HAP-1 (cell line): ENCODE data around the gene TSPOAP1.
A peak's percentile ranks its signal among the peaks of the same experiment; 100 is the strongest.

Experiments
- DNase-seq, 2 experiments: peaks; one replicate each; pipeline ENCODE4 v3.0.0-alpha.2; 2016 to 2020; ENCODE audit warnings: low spot score in 2 of 2
- H3K27me3 ChIP-seq: fragments of 250-450 bp; sonication (Bioruptor Pico); 2 replicates; pipeline ENCODE4 v1.5.1; 2020; ENCODE audit warnings: low read depth, mild to moderate bottlenecking, moderate library complexity
- H3K36me3 ChIP-seq: fragments of 250-450 bp; sonication (Bioruptor Pico); replicated peaks from 2 replicates; pipeline ENCODE4 v1.5.1; 2020; ENCODE audit warnings: mild to moderate bottlenecking
- H3K4me1 ChIP-seq: fragments of 250-450 bp; sonication (Bioruptor Pico); 2 replicates; pipeline ENCODE4 v1.5.1; 2020; ENCODE audit warnings: mild to moderate bottlenecking
- H3K4me3 ChIP-seq: fragments of 250-450 bp; sonication (Bioruptor Pico); 2 replicates; pipeline ENCODE4 v1.5.1; 2020; ENCODE audit warnings: mild to moderate bottlenecking, moderate library complexity
- H3K9me3 ChIP-seq: fragments of 250-450 bp; sonication (Bioruptor Pico); 2 replicates; pipeline ENCODE4 v1.5.1; 2020; ENCODE audit warnings: mild to moderate bottlenecking, moderate library complexity
- in situ Hi-C: fragments of 300-500 bp; cut with MboI; formaldehyde crosslinking; loops from 3 replicates; pipeline ENCODE4 v1.14.3; 2020; ENCODE audit warnings: low sequenced_read_pairs, inconsistent platforms, mixed read lengths

The TSPOAP1 gene

GRCh38 chr17:58332778-58333735 lies 4.5 kb upstream of the TSPOAP1 start:
- DNase-seq = no peak
- Histone ChIP-seq H3K36me3 (no peaks in the 10 kb centered on the region), H3K4me1 (no peaks in the 10 kb centered on the region), H3K4me3 (no peak overlapping the region), H3K27me3 (peaks cover 19% of the 10 kb centered on the region), H3K9me3 (no peaks in the 10 kb centered on the region)
- in situ Hi-C loops = no loop called here

- H3K4me3 ChIP-seq = no peak overlapping the region
- H3K27me3 ChIP-seq = peaks cover 24% of the 10 kb centered on the region
- H3K9me3 ChIP-seq = no peaks in the 10 kb centered on the region
- DNase-seq = no peak
- H3K36me3 ChIP-seq = no peaks in the 10 kb centered on the region
- in situ Hi-C loops = no loop called here
- H3K4me1 ChIP-seq = no peaks in the 10 kb centered on the region
Measured at GRCh38 chr17:58331815-58332777, 3.5 kb upstream of the TSPOAP1 start.

- Histone ChIP-seq H3K9me3 (no peaks in the 10 kb centered on the region), H3K27me3 (peaks cover 22% of the 10 kb centered on the region), H3K4me1 (no peaks in the 10 kb centered on the region), H3K36me3 (no peaks in the 10 kb centered on the region), H3K4me3 (no peak overlapping the region)
- DNase-seq = no peak
- in situ Hi-C loops = no loop called here
Measured at GRCh38 chr17:58330997-58331814, 2.6 kb upstream of the TSPOAP1 start.

GRCh38 chr17:58330538-58330996 lies 2.0 kb upstream of the TSPOAP1 start:
- in situ Hi-C loops = no loop called here
- no peak for DNase-seq
- no peaks in the 10 kb centered on the region for H3K4me1 ChIP-seq
- H3K36me3 ChIP-seq = no peaks in the 10 kb centered on the region
- no peak overlapping the region for H3K4me3 ChIP-seq
- H3K27me3 ChIP-seq = peaks cover 22% of the 10 kb centered on the region
- no peaks in the 10 kb centered on the region for H3K9me3 ChIP-seq

GRCh38 chr17:58329810-58330537 lies 1.4 kb upstream of the TSPOAP1 start:
- peaks cover 22% of the 10 kb centered on the region for H3K27me3 ChIP-seq
- H3K4me3 ChIP-seq = no peak overlapping the region
- in situ Hi-C loops = no loop called here
- no peak for DNase-seq
- no peaks in the 10 kb centered on the region for H3K36me3 ChIP-seq
- no peaks in the 10 kb centered on the region for H3K4me1 ChIP-seq
- no peaks in the 10 kb centered on the region for H3K9me3 ChIP-seq

- Histone ChIP-seq H3K36me3 (no peaks in the 10 kb centered on the region), H3K27me3 (peaks cover 22% of the 10 kb centered on the region), H3K9me3 (no peaks in the 10 kb centered on the region), H3K4me3 (no peak overlapping the region), H3K4me1 (no peaks in the 10 kb centered on the region)
- DNase-seq = peak in 1 of 2 experiments; percentile 39
- in situ Hi-C loops = no loop called here
Measured at GRCh38 chr17:58329035-58329809, 627 bp upstream of the TSPOAP1 start.

GRCh38 chr17:58327363-58328194 lies 1.0 kb downstream of the TSPOAP1 start:
- Histone ChIP-seq H3K4me1 (no peaks in the 10 kb centered on the region), H3K9me3 (no peaks in the 10 kb centered on the region), H3K27me3 (peaks cover 22% of the 10 kb centered on the region), H3K36me3 (no peaks in the 10 kb centered on the region), H3K4me3 (no peak overlapping the region)
- DNase-seq = no peak
- in situ Hi-C loops = no loop called here

- H3K4me1 ChIP-seq = no peaks in the 10 kb centered on the region
- in situ Hi-C loops = no loop called here
- H3K27me3 ChIP-seq = peaks cover 22% of the 10 kb centered on the region
- no peaks in the 10 kb centered on the region for H3K9me3 ChIP-seq
- no peak for DNase-seq
- H3K4me3 ChIP-seq = no peak overlapping the region
- no peaks in the 10 kb centered on the region for H3K36me3 ChIP-seq
Measured at GRCh38 chr17:58326609-58327362, 1.8 kb downstream of the TSPOAP1 start.

- H3K36me3 ChIP-seq = no peaks in the 10 kb centered on the region
- DNase-seq = no peak
- peaks cover 22% of the 10 kb centered on the region for H3K27me3 ChIP-seq
- H3K4me1 ChIP-seq = no peaks in the 10 kb centered on the region
- no peak overlapping the region for H3K4me3 ChIP-seq
- no peaks in the 10 kb centered on the region for H3K9me3 ChIP-seq
- in situ Hi-C loops = no loop called here
Measured at GRCh38 chr17:58325976-58326468, 2.6 kb downstream of the TSPOAP1 start.

- no peaks in the 10 kb centered on the region for H3K4me1 ChIP-seq
- in situ Hi-C loops = no loop called here
- no peak overlapping the region for H3K4me3 ChIP-seq
- no peaks in the 10 kb centered on the region for H3K36me3 ChIP-seq
- DNase-seq = no peak
- no peaks in the 10 kb centered on the region for H3K9me3 ChIP-seq
- peaks cover 22% of the 10 kb centered on the region for H3K27me3 ChIP-seq
Measured at GRCh38 chr17:58325289-58325726, 3.3 kb downstream of the TSPOAP1 start.
